ENCODE measurements around the gene SEPTIN1. TPM values are rescaled to one million over a fixed set of nuclear protein-coding genes. Genes with fewer than 3 reads are reported as not detected.

Gene SEPTIN1
- total and polyA plus RNA-seq, 2 of the 13 experiments (the other 11 are each of a cell fraction or from before 2014, with no cell fraction given): 0.18 to 0.67 TPM

DNA sequence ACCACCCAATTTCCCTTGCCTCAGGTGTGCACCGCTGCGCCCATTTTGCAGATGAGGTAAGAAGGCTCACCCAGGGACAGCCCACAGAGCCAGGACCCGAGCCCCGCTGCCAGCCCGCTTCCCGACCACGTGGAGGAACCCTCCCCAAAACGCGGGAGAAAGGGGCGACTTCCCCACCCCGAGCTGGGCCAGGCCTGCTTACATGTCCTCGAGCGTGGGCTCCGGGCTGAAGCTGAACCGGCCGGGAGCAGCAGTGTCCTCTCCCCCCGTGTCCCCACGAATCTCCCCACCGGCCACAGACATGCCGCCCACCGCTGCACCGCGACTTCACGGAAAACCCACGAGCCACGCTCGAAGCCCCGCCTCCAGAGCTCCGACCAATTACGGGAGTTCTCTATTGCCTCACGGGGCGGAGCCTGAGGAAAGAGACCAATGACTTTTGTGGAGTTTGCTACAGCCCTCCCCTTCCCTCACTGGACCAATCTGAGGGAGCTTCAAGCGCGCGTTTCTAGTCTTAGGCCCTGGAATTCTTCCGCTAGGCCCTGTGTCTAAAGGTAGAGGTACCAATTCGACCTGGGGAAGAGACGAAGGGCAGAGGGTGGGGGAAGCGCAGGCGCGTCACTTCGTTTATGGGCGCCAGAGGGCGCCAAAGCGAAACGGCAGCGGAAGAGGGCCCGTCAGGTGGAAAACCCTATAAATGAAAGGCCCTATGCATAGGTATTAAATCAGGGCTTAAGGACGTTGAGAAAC, 47.5 kb upstream of the SEPTIN1 start, which contains the start of gene DCTPP1 (continued):
- TF ChIP-seq, protein P1, sequence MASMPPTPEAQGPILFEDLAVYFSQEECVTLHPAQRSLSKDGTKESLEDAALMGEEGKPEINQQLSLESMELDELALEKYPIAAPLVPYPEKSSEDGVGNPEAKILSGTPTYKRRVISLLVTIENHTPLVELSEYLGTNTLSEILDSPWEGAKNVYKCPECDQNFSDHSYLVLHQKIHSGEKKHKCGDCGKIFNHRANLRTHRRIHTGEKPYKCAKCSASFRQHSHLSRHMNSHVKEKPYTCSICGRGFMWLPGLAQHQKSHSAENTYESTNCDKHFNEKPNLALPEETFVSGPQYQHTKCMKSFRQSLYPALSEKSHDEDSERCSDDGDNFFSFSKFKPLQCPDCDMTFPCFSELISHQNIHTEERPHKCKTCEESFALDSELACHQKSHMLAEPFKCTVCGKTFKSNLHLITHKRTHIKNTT (CRISPR knock-in tag; IDR thresholded peaks at IDR 0.05): no peak
- TF ChIP-seq, protein P2, sequence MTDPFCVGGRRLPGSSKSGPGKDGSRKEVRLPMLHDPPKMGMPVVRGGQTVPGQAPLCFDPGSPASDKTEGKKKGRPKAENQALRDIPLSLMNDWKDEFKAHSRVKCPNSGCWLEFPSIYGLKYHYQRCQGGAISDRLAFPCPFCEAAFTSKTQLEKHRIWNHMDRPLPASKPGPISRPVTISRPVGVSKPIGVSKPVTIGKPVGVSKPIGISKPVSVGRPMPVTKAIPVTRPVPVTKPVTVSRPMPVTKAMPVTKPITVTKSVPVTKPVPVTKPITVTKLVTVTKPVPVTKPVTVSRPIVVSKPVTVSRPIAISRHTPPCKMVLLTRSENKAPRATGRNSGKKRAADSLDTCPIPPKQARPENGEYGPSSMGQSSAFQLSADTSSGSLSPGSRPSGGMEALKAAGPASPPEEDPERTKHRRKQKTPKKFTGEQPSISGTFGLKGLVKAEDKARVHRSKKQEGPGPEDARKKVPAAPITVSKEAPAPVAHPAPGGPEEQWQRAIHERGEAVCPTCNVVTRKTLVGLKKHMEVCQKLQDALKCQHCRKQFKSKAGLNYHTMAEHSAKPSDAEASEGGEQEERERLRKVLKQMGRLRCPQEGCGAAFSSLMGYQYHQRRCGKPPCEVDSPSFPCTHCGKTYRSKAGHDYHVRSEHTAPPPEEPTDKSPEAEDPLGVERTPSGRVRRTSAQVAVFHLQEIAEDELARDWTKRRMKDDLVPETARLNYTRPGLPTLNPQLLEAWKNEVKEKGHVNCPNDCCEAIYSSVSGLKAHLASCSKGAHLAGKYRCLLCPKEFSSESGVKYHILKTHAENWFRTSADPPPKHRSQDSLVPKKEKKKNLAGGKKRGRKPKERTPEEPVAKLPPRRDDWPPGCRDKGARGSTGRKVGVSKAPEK (CRISPR knock-in tag; IDR thresholded peaks at IDR 0.05; ENCODE audit: borderline replicate concordance): no peak
- peak; percentile 95 for TF ChIP-seq ZNF776 (CRISPR knock-in tag; IDR thresholded peaks at IDR 0.05)
- no peak for TF ChIP-seq RORA (CRISPR knock-in tag; IDR thresholded peaks at IDR 0.05)
- TF ChIP-seq YY1 (IDR thresholded peaks at IDR 0.05; ENCODE audit: insufficient read depth, insufficient replicate concordance, low read depth, low read length): peak; percentile 74
- TF ChIP-seq TCF7 (IDR thresholded peaks at IDR 0.05; ENCODE audit: low read depth): no peak
- TF ChIP-seq, protein P3, sequence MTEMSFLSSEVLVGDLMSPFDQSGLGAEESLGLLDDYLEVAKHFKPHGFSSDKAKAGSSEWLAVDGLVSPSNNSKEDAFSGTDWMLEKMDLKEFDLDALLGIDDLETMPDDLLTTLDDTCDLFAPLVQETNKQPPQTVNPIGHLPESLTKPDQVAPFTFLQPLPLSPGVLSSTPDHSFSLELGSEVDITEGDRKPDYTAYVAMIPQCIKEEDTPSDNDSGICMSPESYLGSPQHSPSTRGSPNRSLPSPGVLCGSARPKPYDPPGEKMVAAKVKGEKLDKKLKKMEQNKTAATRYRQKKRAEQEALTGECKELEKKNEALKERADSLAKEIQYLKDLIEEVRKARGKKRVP (CRISPR knock-in tag; IDR thresholded peaks at IDR 0.05): peak in 1 of 2 experiments; percentile 72; a peak in 1 of 4 replicates
- peak; percentile 68 for TF ChIP-seq ASH2L (IDR thresholded peaks at IDR 0.05; ENCODE audit: insufficient read length, low read depth, low read length)
- TF ChIP-seq SKI (IDR thresholded peaks at IDR 0.05; ENCODE audit: partially characterized antibody): peak; percentile 62
- peak; percentile 30; the same call in 1 of the 2 replicates for TF ChIP-seq NR2C2 (CRISPR knock-in tag; IDR thresholded peaks at IDR 0.05; ENCODE audit: borderline replicate concordance)
- peak; percentile 29; the same call in 1 of the 2 replicates for TF ChIP-seq RARG (CRISPR knock-in tag; IDR thresholded peaks at IDR 0.05; ENCODE audit: low read depth)
- no peak; the same call in 1 of the 2 replicates for TF ChIP-seq ONECUT2 (CRISPR knock-in tag; IDR thresholded peaks at IDR 0.05)
- TF ChIP-seq SOX5 (CRISPR knock-in tag; IDR thresholded peaks at IDR 0.05; ENCODE audit: borderline replicate concordance): peak; percentile 61; the same call in 1 of the 2 replicates
- peak; percentile 99 for TF ChIP-seq REPIN1 (CRISPR knock-in tag; IDR thresholded peaks at IDR 0.05; ENCODE audit: borderline replicate concordance, low read depth)
- no peak for TF ChIP-seq HNRNPUL1 (IDR thresholded peaks at IDR 0.05; ENCODE audit: low read depth, low read length)
- TF ChIP-seq GZF1 (CRISPR knock-in tag; IDR thresholded peaks at IDR 0.05): peak; percentile 71; the same call in 1 of the 2 replicates
- no peak for TF ChIP-seq REXO4 (CRISPR knock-in tag; IDR thresholded peaks at IDR 0.05; ENCODE audit: borderline replicate concordance)
- peak; percentile 71; the same call in 1 of the 2 replicates for TF ChIP-seq FOXK2 (IDR thresholded peaks at IDR 0.05)
- no peak; the same call in 1 of the 2 replicates for TF ChIP-seq SIX4 (CRISPR knock-in tag; IDR thresholded peaks at IDR 0.05)
- TF ChIP-seq ZNF33A (CRISPR knock-in tag; IDR thresholded peaks at IDR 0.05; ENCODE audit: borderline replicate concordance): no peak; the same call in 1 of the 2 replicates
- peak; percentile 76; the same call in 1 of the 2 replicates for TF ChIP-seq ESRRA (CRISPR knock-in tag; IDR thresholded peaks at IDR 0.05; ENCODE audit: low read depth)
- peak; percentile 70; the same call in 1 of the 2 replicates for TF ChIP-seq ARNT2 (CRISPR knock-in tag; IDR thresholded peaks at IDR 0.05; ENCODE audit: low read depth)
- TF ChIP-seq, protein P4, sequence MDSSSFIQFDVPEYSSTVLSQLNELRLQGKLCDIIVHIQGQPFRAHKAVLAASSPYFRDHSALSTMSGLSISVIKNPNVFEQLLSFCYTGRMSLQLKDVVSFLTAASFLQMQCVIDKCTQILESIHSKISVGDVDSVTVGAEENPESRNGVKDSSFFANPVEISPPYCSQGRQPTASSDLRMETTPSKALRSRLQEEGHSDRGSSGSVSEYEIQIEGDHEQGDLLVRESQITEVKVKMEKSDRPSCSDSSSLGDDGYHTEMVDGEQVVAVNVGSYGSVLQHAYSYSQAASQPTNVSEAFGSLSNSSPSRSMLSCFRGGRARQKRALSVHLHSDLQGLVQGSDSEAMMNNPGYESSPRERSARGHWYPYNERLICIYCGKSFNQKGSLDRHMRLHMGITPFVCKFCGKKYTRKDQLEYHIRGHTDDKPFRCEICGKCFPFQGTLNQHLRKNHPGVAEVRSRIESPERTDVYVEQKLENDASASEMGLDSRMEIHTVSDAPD (CRISPR knock-in tag; IDR thresholded peaks at IDR 0.05): peak; percentile 63; the same call in 1 of the 2 replicates
